Panc1 (cell line): Measurements from ENCODE around the gene TUBA3E.
"Not testable (repeated sequence)": the region's sequence is repeated elsewhere in the genome, so short reads cannot be mapped to it uniquely, and the experiment has no call there.

Source experiments
- CTCF ChIP-seq: fragments of 450-650 bp; IDR thresholded peaks from 2 replicates; pipeline ENCODE4 v1.5.1; 2017; ENCODE audit warnings: mild to moderate bottlenecking
- POLR2AphosphoS5 ChIP-seq: IDR thresholded peaks from 2 replicates; pipeline ENCODE4 v1.6.1; 2012; ENCODE audit warnings: mild to moderate bottlenecking, low read depth, low read length, moderate library complexity
- TF ChIP-seq, protein P1 (sequence below), 2 experiments: IDR thresholded peaks; 2 replicates each; pipeline ENCODE4 v1.6.1; 2011 to 2012; ENCODE audit warnings: low read depth in 2 of 2, control low read depth in 1 of 2, low read length in 1 of 2, mild to moderate bottlenecking in 1 of 2, moderate library complexity in 1 of 2; ENCODE audit not compliant: insufficient read depth in 1 of 2

GRCh38 chr2:130180404-130181324 lies 17.6 kb downstream of the TUBA3E start:
- TF ChIP-seq CTCF, POLR2AphosphoS5: not testable (repeated sequence)
- TF ChIP-seq, protein P1, sequence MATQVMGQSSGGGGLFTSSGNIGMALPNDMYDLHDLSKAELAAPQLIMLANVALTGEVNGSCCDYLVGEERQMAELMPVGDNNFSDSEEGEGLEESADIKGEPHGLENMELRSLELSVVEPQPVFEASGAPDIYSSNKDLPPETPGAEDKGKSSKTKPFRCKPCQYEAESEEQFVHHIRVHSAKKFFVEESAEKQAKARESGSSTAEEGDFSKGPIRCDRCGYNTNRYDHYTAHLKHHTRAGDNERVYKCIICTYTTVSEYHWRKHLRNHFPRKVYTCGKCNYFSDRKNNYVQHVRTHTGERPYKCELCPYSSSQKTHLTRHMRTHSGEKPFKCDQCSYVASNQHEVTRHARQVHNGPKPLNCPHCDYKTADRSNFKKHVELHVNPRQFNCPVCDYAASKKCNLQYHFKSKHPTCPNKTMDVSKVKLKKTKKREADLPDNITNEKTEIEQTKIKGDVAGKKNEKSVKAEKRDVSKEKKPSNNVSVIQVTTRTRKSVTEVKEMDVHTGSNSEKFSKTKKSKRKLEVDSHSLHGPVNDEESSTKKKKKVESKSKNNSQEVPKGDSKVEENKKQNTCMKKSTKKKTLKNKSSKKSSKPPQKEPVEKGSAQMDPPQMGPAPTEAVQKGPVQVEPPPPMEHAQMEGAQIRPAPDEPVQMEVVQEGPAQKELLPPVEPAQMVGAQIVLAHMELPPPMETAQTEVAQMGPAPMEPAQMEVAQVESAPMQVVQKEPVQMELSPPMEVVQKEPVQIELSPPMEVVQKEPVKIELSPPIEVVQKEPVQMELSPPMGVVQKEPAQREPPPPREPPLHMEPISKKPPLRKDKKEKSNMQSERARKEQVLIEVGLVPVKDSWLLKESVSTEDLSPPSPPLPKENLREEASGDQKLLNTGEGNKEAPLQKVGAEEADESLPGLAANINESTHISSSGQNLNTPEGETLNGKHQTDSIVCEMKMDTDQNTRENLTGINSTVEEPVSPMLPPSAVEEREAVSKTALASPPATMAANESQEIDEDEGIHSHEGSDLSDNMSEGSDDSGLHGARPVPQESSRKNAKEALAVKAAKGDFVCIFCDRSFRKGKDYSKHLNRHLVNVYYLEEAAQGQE (IDR thresholded peaks at IDR 0.05; ENCODE audit: insufficient read depth in 1 of 2, low read depth in 2 of 2, low read length in 1 of 2), result not testable (repeated sequence)
